DND-41 (cell line): Measurements from ENCODE around the gene HTT-AS.

Source experiments
- ATAC-seq: fragments of 200-7000 bp; cut with Tn5 transposase; 3 replicates; pipeline ENCODE4 v1.9.1; 2021; ENCODE audit warnings: low read depth; ENCODE audit not compliant: insufficient read depth
- DNase-seq: peaks from one replicate; pipeline ENCODE4 v3.0.0-alpha.2; 2020
- H2AFZ ChIP-seq: 2 replicates; pipeline ENCODE4 v1.6.0; 2012; ENCODE audit warnings: low read depth, low read length
- H3K27ac ChIP-seq: 2 replicates; pipeline ENCODE4 v1.5.1; 2012; ENCODE audit warnings: low read length, inconsistent platforms
- H3K27me3 ChIP-seq: fragments of 200-600 bp; sonication (generic); 2 replicates; pipeline ENCODE4 v1.6.0; 2012; ENCODE audit warnings: low read length, mild to moderate bottlenecking, inconsistent platforms; ENCODE audit not compliant: insufficient read depth, poor library complexity
- H3K36me3 ChIP-seq: 2 replicates; pipeline ENCODE4 v1.5.1; 2012; ENCODE audit warnings: low read length, inconsistent platforms; ENCODE audit not compliant: insufficient read depth
- H3K4me1 ChIP-seq: 2 replicates; pipeline ENCODE4 v1.5.1; 2012; ENCODE audit warnings: mild to moderate bottlenecking, low read length; ENCODE audit not compliant: insufficient read depth
- H3K4me2 ChIP-seq: 2 replicates; pipeline ENCODE4 v1.6.0; 2012; ENCODE audit warnings: mild to moderate bottlenecking, moderate library complexity, low read length, inconsistent platforms; ENCODE audit not compliant: insufficient read depth
- H3K4me3 ChIP-seq, 2 experiments: fragments of 200-600 bp in 1 of 2; shearing (Covaris generic) in 1 of 2; 2 replicates each; pipeline ENCODE4 v1.5.1; 2012 to 2016; ENCODE audit warnings: inconsistent platforms in 2 of 2, low read length in 2 of 2, mild to moderate bottlenecking in 2 of 2, low read depth in 1 of 2, moderate library complexity in 1 of 2
- H3K79me2 ChIP-seq: 2 replicates; pipeline ENCODE4 v1.6.0; 2012; ENCODE audit warnings: low read length, inconsistent platforms; ENCODE audit not compliant: insufficient read depth
- H3K9ac ChIP-seq: 2 replicates; pipeline ENCODE4 v1.6.0; 2012; ENCODE audit warnings: low read depth, mild to moderate bottlenecking, inconsistent platforms, low read length, moderate library complexity
- H3K9me3 ChIP-seq: 2 replicates; pipeline ENCODE4 v1.5.1; 2012; ENCODE audit warnings: low read length, moderate library complexity, mild to moderate bottlenecking, inconsistent platforms; ENCODE audit not compliant: insufficient read depth, severe bottlenecking
- H4K20me1 ChIP-seq: 2 replicates; pipeline ENCODE4 v1.6.0; 2012; ENCODE audit warnings: low read length; ENCODE audit not compliant: insufficient read depth
- CTCF ChIP-seq: IDR thresholded peaks from 2 replicates; pipeline ENCODE4 v1.5.1; 2012; ENCODE audit warnings: borderline replicate concordance, low read length, moderate library complexity, mild to moderate bottlenecking; ENCODE audit not compliant: poor library complexity, severe bottlenecking; ENCODE audit errors: extremely low read depth
- EZH2 ChIP-seq: IDR thresholded peaks from 3 replicates; pipeline ENCODE4 v1.6.1; 2012; ENCODE audit warnings: borderline replicate concordance, low read depth, mild to moderate bottlenecking, moderate library complexity, low read length, inconsistent platforms; ENCODE audit not compliant: severe bottlenecking

The HTT-AS gene

GRCh38 chr4:3069661-3070199, 4.6 kb downstream of the HTT-AS start:
- no peak for ATAC-seq
- H3K9ac ChIP-seq: no peak overlapping the region
- H3K27me3 ChIP-seq: no peaks in the 10 kb centered on the region
- H3K27ac ChIP-seq: no peak overlapping the region
- H3K4me1 ChIP-seq: peaks cover 9% of the 10 kb centered on the region
- no peak overlapping the region for H2AFZ ChIP-seq
- H3K4me3 ChIP-seq: no peak overlapping the region
- H3K4me2 ChIP-seq: no peak overlapping the region
- no peak for DNase-seq
- TF ChIP-seq CTCF (no peak), EZH2 (no peak)
- no peaks in the 10 kb centered on the region for H3K79me2 ChIP-seq
- no peaks in the 10 kb centered on the region for H4K20me1 ChIP-seq
- no peaks in the 10 kb centered on the region for H3K36me3 ChIP-seq
- no peaks in the 10 kb centered on the region for H3K9me3 ChIP-seq

GRCh38 chr4:3067473-3068001, 6.8 kb downstream of the HTT-AS start:
- TF ChIP-seq EZH2 (no peak), CTCF (no peak)

GRCh38 chr4:3066836-3067400, 7.4 kb downstream of the HTT-AS start:
- H3K4me1 ChIP-seq: no peaks in the 10 kb centered on the region
- DNase-seq (no peak), ATAC-seq (no peak)
- H3K36me3 ChIP-seq: no peaks in the 10 kb centered on the region
- no peaks in the 10 kb centered on the region for H3K79me2 ChIP-seq
- H3K4me3 ChIP-seq: no peak overlapping the region
- no peak overlapping the region for H3K4me2 ChIP-seq
- H3K9me3 ChIP-seq: no peaks in the 10 kb centered on the region
- H3K27ac ChIP-seq: no peak overlapping the region
- no peaks in the 10 kb centered on the region for H4K20me1 ChIP-seq
- H2AFZ ChIP-seq: no peak overlapping the region
- no peaks in the 10 kb centered on the region for H3K27me3 ChIP-seq
- TF ChIP-seq CTCF (no peak), EZH2 (no peak)
- H3K9ac ChIP-seq: no peak overlapping the region

More at GRCh38 chr4:3067473-3068001, 6.8 kb downstream of the HTT-AS start:
- DNase-seq (no peak), ATAC-seq (no peak)
- Histone ChIP-seq H3K36me3 (no peaks in the 10 kb centered on the region), H3K4me2 (no peak overlapping the region), H3K27me3 (no peaks in the 10 kb centered on the region), H3K79me2 (no peaks in the 10 kb centered on the region), H3K9me3 (no peaks in the 10 kb centered on the region), H3K27ac (no peak overlapping the region), H3K4me1 (no peaks in the 10 kb centered on the region), H3K4me3 (no peak overlapping the region), H3K9ac (no peak overlapping the region), H4K20me1 (no peaks in the 10 kb centered on the region), H2AFZ (no peak overlapping the region)
